Mucosa of gallbladder (tissue), 1 donor: ENCODE measurements around the gene CDC34. TPM values are rescaled to one million over a fixed set of nuclear protein-coding genes. Genes with fewer than 3 reads are reported as not detected.
A peak's percentile ranks its signal among the peaks of the same experiment; 100 is the strongest.

Experiments
- DNase-seq: peaks from one replicate; pipeline ENCODE4 v3.0.0-alpha.2; 2020; ENCODE audit warnings: low spot score
- total RNA-seq: library from RNA; stranded (reverse); gene quantifications from one replicate; pipeline ENCODE4 v1.2.1, GENCODE V29; 2021
- donor health status: DM: no; HTN: no; CAD: no.

The CDC34 gene
- total RNA-seq, 1 donor from 2014 or later, result 53.3 TPM

- DNase-seq, result no peak
Measured at GRCh38 chr19:542173-542866, 10.8 kb downstream of the CDC34 start.

GRCh38 chr19:543910-544608 is 12.5 kb downstream of the CDC34 start, which contains the start of gene GZMM:
Gene GZMM, plus strand, starts transcription at chr19:544053. Its CDS starts 19 bp downstream, at chr19:544072.
- no peak for DNase-seq

GRCh38 chr19:547117-547516 is 15.6 kb downstream of the CDC34 start:
- DNase-seq, result no peak

GRCh38 chr19:547836-548720 is 16.5 kb downstream of the CDC34 start:
- no peak for DNase-seq

- no peak for DNase-seq
Measured at GRCh38 chr19:548886-549830, 17.6 kb downstream of the CDC34 start.

GRCh38 chr19:554817-555216 is 23.3 kb downstream of the CDC34 start:
- DNase-seq, result no peak

- no peak for DNase-seq
Measured at GRCh38 chr19:555474-555808, 23.9 kb downstream of the CDC34 start.

GRCh38 chr19:556611-557382 is 25.2 kb downstream of the CDC34 start:
- no peak for DNase-seq

GRCh38 chr19:558770-559439 is 27.3 kb downstream of the CDC34 start:
- DNase-seq, result no peak

GRCh38 chr19:560121-560520 is 28.6 kb downstream of the CDC34 start:
- no peak for DNase-seq

- DNase-seq, result peak; percentile 79
Measured at GRCh38 chr19:566403-566802, 34.8 kb downstream of the CDC34 start.

GRCh38 chr19:566844-567243 is 35.3 kb downstream of the CDC34 start:
- no peak for DNase-seq

- no peak for DNase-seq
Measured at GRCh38 chr19:567296-567900, 35.8 kb downstream of the CDC34 start.

GRCh38 chr19:570251-570686 is 38.7 kb downstream of the CDC34 start:
- no peak for DNase-seq

GRCh38 chr19:570937-571565 is 39.5 kb downstream of the CDC34 start:
- DNase-seq, result peak; percentile 38

- DNase-seq, result no peak
Measured at GRCh38 chr19:571566-571974, 40.0 kb downstream of the CDC34 start.

- DNase-seq, result peak; percentile 99
Measured at GRCh38 chr19:572140-572742, 40.7 kb downstream of the CDC34 start, which contains the start of gene BSG. Gene BSG, plus strand, starts transcription at chr19:572596. Its CDS starts 39 bp downstream, at chr19:572635.

GRCh38 chr19:572743-573518 is 41.4 kb downstream of the CDC34 start:
- DNase-seq, result peak; percentile 38
